HG03571 (cell line): ENCODE data around the gene TP53RK.
"Not testable (repeated sequence)": the region's sequence is repeated elsewhere in the genome, so short reads cannot be mapped to it uniquely, and the experiment has no call there.

Experiments used
- ATAC-seq: cut with Tn5 transposase; IDR thresholded peaks from one replicate; pipeline ENCODE4 v1.9.1; 2021; ENCODE audit not compliant: unreplicated experiment

The TP53RK gene

DNA sequence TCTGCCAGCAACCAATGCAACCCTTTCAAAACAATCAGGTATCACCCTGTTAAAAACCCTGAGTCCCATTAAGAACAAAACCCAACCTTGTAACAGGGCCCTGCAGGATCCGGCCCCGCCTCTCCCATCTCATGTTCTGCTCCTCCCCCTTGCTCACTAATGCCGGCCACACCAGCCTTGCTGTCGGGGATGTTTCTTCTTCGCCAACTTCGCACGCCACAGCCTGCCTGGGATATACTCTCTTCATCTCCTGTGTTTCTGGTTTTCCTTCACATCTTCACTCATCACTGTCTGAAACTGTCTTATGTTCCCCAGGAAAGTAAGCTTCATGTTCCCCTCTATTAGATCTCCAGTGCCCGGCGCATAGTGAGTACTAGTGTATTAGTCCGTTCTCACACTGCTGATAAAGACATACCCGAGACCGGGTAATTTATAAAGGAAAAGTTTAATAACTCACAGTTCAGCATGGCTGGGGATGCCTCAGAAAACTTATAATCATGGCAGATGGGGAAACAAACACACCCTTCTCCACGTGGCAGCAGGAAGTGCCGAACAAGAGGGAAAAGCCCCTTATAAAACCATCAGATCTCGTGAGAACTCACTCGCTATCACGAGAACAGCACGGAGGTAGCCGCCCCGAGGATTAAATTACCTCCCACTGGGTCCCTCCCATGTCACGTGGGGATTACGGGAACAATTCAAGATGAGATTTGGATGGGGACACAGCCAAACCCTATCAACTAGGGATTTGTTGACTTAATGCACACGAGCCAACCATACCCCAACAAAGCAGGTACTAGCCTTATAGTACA, 5.1 kb downstream of the TP53RK start:
- no peak for ATAC-seq

- ATAC-seq = no peak
These were observed 5.6 kb downstream of the TP53RK start for GRCh38 chr20:46683668-46683938.

DNA sequence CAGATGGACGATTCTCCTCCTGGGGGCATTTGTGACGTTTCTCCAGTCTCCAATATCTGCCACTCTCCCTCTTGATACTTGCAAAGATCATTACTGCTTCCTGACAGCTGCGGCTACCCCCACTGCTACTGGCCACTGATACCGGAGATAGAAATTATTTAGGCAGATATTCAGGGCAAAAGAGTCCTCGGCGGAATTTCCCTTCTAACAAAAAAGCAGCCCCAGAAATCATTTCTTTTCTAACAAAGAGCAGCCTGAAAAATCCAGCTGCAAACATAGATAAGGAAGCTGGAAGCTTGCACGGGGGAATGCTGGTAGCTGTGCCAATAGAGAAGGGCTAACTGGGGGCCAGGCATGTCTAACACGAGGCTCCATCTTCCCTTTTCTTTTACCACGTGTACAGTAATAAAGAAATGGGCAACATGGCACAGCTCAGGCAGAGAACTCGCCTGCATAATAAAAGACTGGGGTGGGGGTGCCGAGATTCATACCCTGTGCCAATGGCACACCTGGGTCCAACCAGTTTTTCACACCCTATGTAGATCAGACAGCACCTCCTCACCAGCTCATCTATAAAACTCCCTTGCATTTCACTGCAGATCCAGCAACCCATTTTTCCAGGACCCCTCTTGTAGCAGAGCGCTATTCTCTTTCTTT, 6.1 kb downstream of the TP53RK start:
- no peak for ATAC-seq

DNA sequence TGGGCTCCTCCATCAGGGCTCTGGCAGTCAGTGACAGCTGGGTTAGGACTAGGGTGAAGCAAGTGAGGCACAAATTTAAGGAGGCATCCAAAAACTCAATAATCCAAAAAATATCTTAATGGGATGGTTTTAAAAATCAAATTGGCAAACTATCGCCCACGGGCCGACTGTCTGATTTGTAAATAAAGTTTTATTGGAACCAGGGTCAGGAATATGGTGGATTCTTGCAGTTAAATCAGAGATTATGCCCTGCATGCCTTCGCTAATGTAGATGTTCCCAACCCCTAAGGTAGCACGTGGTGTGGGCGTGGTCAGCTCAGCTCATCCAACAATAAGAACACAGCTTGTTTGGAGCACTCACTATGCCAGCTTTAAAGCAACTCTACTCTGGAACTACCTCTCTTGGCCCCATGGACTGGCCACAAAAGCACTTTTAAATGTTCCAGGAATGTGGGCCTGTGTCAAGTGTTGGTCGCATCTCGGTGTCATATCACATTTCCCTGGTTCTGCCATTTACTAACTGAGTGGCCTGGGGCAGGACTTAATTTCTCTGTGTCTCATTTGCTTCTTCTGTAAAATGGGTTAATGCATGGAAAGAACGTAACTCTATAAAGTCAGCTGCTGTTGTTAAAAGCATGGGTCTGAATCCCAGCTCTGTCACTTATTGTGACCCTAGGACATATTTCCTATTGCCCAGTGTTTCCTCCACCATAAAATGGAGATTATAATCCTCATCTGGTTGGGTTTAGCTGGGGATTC, 7.0 kb downstream of the TP53RK start:
- no peak for ATAC-seq

- ATAC-seq = no peak
These were observed 8.0 kb downstream of the TP53RK start for GRCh38 chr20:46681032-46681854.

DNA sequence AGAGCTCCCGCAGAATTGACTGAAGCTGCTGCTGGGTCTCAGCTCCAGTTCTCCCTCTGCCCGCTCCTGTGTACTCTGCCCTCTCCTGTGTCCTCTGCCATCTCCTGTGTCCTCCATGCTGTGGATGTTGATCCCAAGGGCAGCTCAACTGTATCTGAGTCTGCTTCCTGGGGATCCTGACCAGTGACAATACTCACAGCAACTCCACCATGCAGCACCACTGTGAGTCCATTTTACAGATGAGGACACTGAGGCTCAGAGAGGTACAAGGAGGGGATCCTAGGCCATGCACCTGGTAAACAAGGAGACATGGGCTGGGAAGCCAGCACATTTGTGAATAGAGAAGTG, 8.6 kb downstream of the TP53RK start:
- no peak for ATAC-seq

GRCh38 chr20:46678516-46678915, 10.7 kb downstream of the TP53RK start:
- no peak for ATAC-seq

- no peak for ATAC-seq
These were observed 11.6 kb downstream of the TP53RK start for GRCh38 chr20:46677608-46678007.

DNA sequence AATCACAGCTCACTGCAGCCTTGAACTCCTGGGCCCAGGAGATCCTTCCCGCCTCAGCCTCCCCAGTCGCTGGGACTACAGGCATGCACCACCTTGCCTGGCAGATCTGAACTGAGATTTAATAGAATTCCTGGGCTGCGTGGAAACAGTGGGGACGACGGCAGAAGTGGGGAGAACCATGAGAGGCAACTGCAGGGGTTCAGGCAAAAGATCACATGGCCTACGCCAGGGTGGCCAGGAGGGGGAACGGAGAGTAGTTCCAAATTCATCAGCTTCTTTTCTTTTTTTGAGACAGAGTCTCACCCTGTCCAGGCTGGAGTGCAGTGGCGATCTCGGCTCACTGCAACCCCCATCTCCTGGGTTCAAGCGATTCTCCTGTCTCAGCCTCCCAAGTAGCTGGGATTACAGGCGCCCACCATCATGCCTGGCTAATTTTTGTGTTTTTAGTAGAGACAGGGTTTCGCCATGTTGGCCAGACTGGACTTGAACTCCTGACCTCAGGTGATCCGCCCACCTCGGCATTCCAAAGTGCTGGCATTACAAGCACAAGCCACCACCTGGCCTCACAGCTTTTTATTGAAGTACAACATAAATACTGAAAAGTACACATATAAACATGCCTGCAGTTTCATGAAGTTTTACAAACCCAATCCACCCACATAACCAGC, 12.5 kb downstream of the TP53RK start:
- ATAC-seq = not testable (repeated sequence)

- ATAC-seq = no peak
These were observed 14.8 kb downstream of the TP53RK start for GRCh38 chr20:46674253-46675083.

DNA sequence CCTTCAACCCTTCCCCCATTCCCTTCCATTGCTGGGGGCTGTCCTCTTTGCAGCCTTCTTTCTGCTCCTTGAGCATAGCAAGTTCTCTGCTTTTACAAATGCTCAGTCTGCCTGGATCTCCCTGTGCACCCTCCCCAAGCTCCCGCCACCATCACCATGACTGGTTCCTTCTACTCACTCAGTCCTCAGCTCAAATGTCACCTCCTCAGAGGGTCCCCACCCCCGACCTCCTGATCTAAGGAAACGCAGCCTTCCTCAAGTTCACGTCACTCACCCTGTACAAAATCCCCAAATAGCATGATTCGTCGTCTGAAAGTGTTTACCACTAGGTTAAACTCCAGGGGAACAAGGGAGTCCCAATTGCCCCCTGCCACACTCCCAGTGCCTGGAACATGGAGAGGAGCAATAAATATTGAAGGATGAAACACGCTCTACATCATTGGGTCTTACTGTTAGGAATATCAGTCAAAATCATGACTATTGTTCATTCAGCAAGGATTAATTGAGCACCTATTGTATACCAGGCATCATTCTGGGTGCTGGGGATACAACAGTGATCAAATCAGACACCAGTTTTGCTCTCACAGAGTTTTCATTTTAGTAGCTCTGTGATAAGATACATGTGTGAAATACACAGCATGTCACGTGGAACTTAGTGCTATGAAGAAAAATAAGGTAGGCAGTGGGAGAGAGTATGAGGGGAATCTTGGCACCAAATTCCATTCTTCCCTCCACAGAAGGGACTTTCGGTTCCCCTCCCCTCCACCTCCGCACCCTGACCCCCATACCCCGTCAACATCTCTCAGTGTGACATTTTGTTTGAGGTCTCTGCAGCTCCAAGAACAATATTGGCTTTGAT, 15.6 kb downstream of the TP53RK start:
- ATAC-seq = no peak

DNA sequence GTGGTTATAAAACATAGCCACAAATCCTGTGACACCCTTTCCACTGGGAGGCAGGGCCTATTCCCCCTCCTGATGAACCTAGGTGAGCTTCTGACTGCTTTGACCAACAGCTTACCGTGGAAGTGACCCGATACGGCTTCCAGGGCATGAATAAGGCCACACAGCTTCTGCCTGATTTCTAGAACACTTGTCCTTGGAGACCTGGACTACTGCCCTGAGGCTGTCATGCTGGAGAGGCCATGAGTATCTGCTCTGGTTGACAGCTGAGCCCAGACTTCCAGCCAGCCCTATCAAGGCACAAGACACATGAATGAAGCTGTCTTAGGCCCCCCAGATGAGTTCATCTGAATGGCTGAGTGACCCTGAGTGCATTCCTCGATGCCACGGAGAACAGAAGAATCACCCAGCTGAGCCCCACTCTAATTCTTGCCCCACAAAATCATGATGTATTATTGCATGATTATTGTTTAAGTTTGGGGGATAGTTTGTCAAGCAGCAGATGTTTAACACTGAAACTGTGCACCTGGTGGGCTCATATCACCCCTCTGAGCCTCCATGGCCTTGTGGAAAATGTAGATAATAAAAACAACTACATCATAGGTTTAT, 16.6 kb downstream of the TP53RK start:
- no peak for ATAC-seq

GRCh38 chr20:46671866-46672542, 17.2 kb downstream of the TP53RK start:
- no peak for ATAC-seq

- no peak for ATAC-seq
These were observed 18.4 kb downstream of the TP53RK start for GRCh38 chr20:46670585-46671584.

DNA sequence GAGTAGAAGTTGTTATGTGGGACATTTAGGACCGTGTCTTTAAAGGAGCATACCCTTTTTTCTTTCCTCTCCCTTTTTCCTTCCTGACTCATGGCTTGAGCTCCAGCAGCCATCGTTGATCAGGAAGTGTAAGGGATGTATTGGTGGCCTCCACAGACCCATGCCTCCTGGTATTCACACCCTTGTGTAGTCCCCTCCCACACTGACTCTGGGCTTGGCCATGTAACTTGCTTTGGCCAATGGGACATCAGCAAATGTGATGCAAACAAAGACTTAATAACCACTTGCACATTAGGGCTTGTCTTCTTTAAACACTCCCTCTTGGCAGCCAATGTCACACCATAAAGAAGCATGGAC, 19.0 kb downstream of the TP53RK start:
- ATAC-seq = no peak

GRCh38 chr20:46666818-46667515, 22.3 kb downstream of the TP53RK start:
- ATAC-seq = no peak
